ENCODE data around the gene FBXO2. TPM values are rescaled to one million over a fixed set of nuclear protein-coding genes. Genes with fewer than 3 reads are reported as not detected.

The FBXO2 gene
- total RNA-seq, 1 donor from 2014 or later: 1.4 TPM

GRCh38 chr1:11670747-11671146, 16.5 kb upstream of the FBXO2 start:
- Mint-ChIP-seq H3K36me3 (ENCODE audit: unreplicated experiment) (peaks cover 11% of the 10 kb centered on the region), H3K27me3 (ENCODE audit: unreplicated experiment) (no peaks in the 10 kb centered on the region), H3K4me3 (ENCODE audit: unreplicated experiment) (no peak overlapping the region), H3K27ac (ENCODE audit: unreplicated experiment) (no peak overlapping the region), H3K9me3 (ENCODE audit: unreplicated experiment) (no peaks in the 10 kb centered on the region), H3K4me1 (ENCODE audit: unreplicated experiment) (no peaks in the 10 kb centered on the region)
- no peak for DNase-seq (ENCODE audit: extremely low spot score, unreplicated experiment)
- TF ChIP-seq CTCF (IDR thresholded peaks at IDR 0.05): no peak

GRCh38 chr1:11668516-11668915, 14.3 kb upstream of the FBXO2 start:
- Mint-ChIP-seq H3K36me3 (ENCODE audit: unreplicated experiment) (peaks cover 6% of the 10 kb centered on the region), H3K9me3 (ENCODE audit: unreplicated experiment) (no peaks in the 10 kb centered on the region), H3K4me3 (ENCODE audit: unreplicated experiment) (no peak overlapping the region), H3K4me1 (ENCODE audit: unreplicated experiment) (no peaks in the 10 kb centered on the region), H3K27me3 (ENCODE audit: unreplicated experiment) (no peaks in the 10 kb centered on the region), H3K27ac (ENCODE audit: unreplicated experiment) (no peak overlapping the region)
- DNase-seq (ENCODE audit: extremely low spot score, unreplicated experiment): no peak
- no peak for TF ChIP-seq CTCF (IDR thresholded peaks at IDR 0.05)

GRCh38 chr1:11664336-11665065, 10.3 kb upstream of the FBXO2 start:
- Mint-ChIP-seq H3K4me1 (ENCODE audit: unreplicated experiment) (no peaks in the 10 kb centered on the region), H3K36me3 (ENCODE audit: unreplicated experiment) (peaks cover 9% of the 10 kb centered on the region), H3K4me3 (ENCODE audit: unreplicated experiment) (peak overlapping the region; percentile 75), H3K27ac (ENCODE audit: unreplicated experiment) (peak overlapping the region; percentile 38), H3K9me3 (ENCODE audit: unreplicated experiment) (no peaks in the 10 kb centered on the region), H3K27me3 (ENCODE audit: unreplicated experiment) (no peaks in the 10 kb centered on the region)
- peak; percentile 81 for DNase-seq (ENCODE audit: extremely low spot score, unreplicated experiment)
- TF ChIP-seq CTCF (IDR thresholded peaks at IDR 0.05): no peak

- Mint-ChIP-seq H3K27me3 (ENCODE audit: unreplicated experiment) (no peaks in the 10 kb centered on the region), H3K4me3 (ENCODE audit: unreplicated experiment) (no peak overlapping the region), H3K4me1 (ENCODE audit: unreplicated experiment) (no peaks in the 10 kb centered on the region), H3K9me3 (ENCODE audit: unreplicated experiment) (no peaks in the 10 kb centered on the region), H3K36me3 (ENCODE audit: unreplicated experiment) (peaks cover 6% of the 10 kb centered on the region), H3K27ac (ENCODE audit: unreplicated experiment) (no peak overlapping the region)
- peak; percentile 80 for DNase-seq (ENCODE audit: extremely low spot score, unreplicated experiment)
- no peak for TF ChIP-seq CTCF (IDR thresholded peaks at IDR 0.05)
These were observed 6.9 kb upstream of the FBXO2 start for GRCh38 chr1:11661103-11661502.

- DNase-seq (ENCODE audit: extremely low spot score, unreplicated experiment): no peak
- no peak for TF ChIP-seq CTCF (IDR thresholded peaks at IDR 0.05)
- no peak overlapping the region for H3K4me3 Mint-ChIP-seq (ENCODE audit: unreplicated experiment)
- no peak overlapping the region for H3K27ac Mint-ChIP-seq (ENCODE audit: unreplicated experiment)
- no peaks in the 10 kb centered on the region for H3K27me3 Mint-ChIP-seq (ENCODE audit: unreplicated experiment)
- peaks cover 7% of the 10 kb centered on the region for H3K4me1 Mint-ChIP-seq (ENCODE audit: unreplicated experiment)
- peaks cover 6% of the 10 kb centered on the region for H3K36me3 Mint-ChIP-seq (ENCODE audit: unreplicated experiment)
- no peaks in the 10 kb centered on the region for H3K9me3 Mint-ChIP-seq (ENCODE audit: unreplicated experiment)
These were observed 5.5 kb upstream of the FBXO2 start for GRCh38 chr1:11659748-11660147.
